Limb (tissue), 2 donors: ENCODE measurements around the gene HSFX3.
"Not testable (repeated sequence)": the region's sequence is repeated elsewhere in the genome, so short reads cannot be mapped to it uniquely, and the experiment has no call there.

Source experiments
- DNase-seq, 2 donors: peaks; one replicate each; pipeline ENCODE4 v3.0.0-alpha.2; 2016; ENCODE audit errors: extremely low spot score in 2 of 2

HSFX3 gene

GRCh38 chrX:149545545-149546543 is 3.9 kb downstream of the HSFX3 start:
- not testable (repeated sequence) for DNase-seq

- peak in 1 of 2 donors; percentile 30 for DNase-seq
These were observed 8.1 kb downstream of the HSFX3 start for GRCh38 chrX:149541521-149542047.

GRCh38 chrX:149540621-149541520 is 8.9 kb downstream of the HSFX3 start, which contains the start of gene EOLA1:
TSS of gene EOLA1 (plus strand) at chrX:149541012. CDS start at chrX:149545631, 4,619 bp downstream.
- DNase-seq: no peak

- DNase-seq: peak; percentile 85 to 95
These were observed 9.5 kb downstream of the HSFX3 start for GRCh38 chrX:149540131-149540620.

GRCh38 chrX:149539283-149540130 is 10.2 kb downstream of the HSFX3 start:
- peak; percentile 82 to 88 for DNase-seq

GRCh38 chrX:149537474-149537873 is 12.2 kb downstream of the HSFX3 start:
- not testable (repeated sequence) for DNase-seq

- not testable (repeated sequence) for DNase-seq
These were observed 14.7 kb downstream of the HSFX3 start for GRCh38 chrX:149534926-149535602.

GRCh38 chrX:149533999-149534398 is 15.7 kb downstream of the HSFX3 start:
- not testable (repeated sequence) for DNase-seq

GRCh38 chrX:149532868-149533267 is 16.9 kb downstream of the HSFX3 start:
- DNase-seq: not testable (repeated sequence)

GRCh38 chrX:149531599-149531998 is 18.1 kb downstream of the HSFX3 start:
- DNase-seq: no peak

- DNase-seq: no peak
These were observed 21.3 kb downstream of the HSFX3 start for GRCh38 chrX:149528381-149528780.

- no peak for DNase-seq
These were observed 22.0 kb downstream of the HSFX3 start for GRCh38 chrX:149527705-149528104.

- not testable (repeated sequence) for DNase-seq
These were observed 23.2 kb downstream of the HSFX3 start for GRCh38 chrX:149526318-149527033.

- DNase-seq: not testable (repeated sequence)
These were observed 23.8 kb downstream of the HSFX3 start for GRCh38 chrX:149525903-149526302.

GRCh38 chrX:149525389-149525788 is 24.3 kb downstream of the HSFX3 start:
- not testable (repeated sequence) for DNase-seq

- no peak for DNase-seq
These were observed 26.8 kb downstream of the HSFX3 start for GRCh38 chrX:149522916-149523315.

- DNase-seq: no peak
These were observed 28.3 kb downstream of the HSFX3 start for GRCh38 chrX:149521438-149521837.

GRCh38 chrX:149520636-149521277 is 29.0 kb downstream of the HSFX3 start:
- DNase-seq: not testable (repeated sequence)

- no peak for DNase-seq
These were observed 31.5 kb downstream of the HSFX3 start for GRCh38 chrX:149518236-149518635.
